Activated naive CD4-positive, alpha-beta T cell treated with anti-CD3 and anti-CD28 coated beads, Interleukin-2, amount 10 ng/mL, durations not matched to agents 7 days and 5 days (primary cell): ENCODE data around the gene LCLAT1.

ENCODE experiments used
- CTCF ChIA-PET: fragments of 350-600 bp; sonication (Branson Sonifier 250); formaldehyde crosslinking; loops from one replicate; lab custom pipeline; 2021; ENCODE audit warnings: antibody characterized with exemption; lab: Charles Lee
- DNase-seq: peaks from one replicate; pipeline ENCODE4 v3.0.0-alpha.2; 2020
- H3K27ac Mint-ChIP-seq: one replicate; pipeline ENCODE4 v1.8.0; 2021; ENCODE audit warnings: mild to moderate bottlenecking, moderate library complexity, mixed read lengths
- H3K27me3 Mint-ChIP-seq: one replicate; pipeline ENCODE4 v1.8.0; 2021; ENCODE audit warnings: mild to moderate bottlenecking, mixed read lengths
- H3K36me3 Mint-ChIP-seq: one replicate; pipeline ENCODE4 v1.8.0; 2021; ENCODE audit warnings: mixed read lengths
- H3K4me1 Mint-ChIP-seq: one replicate; pipeline ENCODE4 v1.8.0; 2021; ENCODE audit warnings: mixed read lengths
- H3K4me3 Mint-ChIP-seq: one replicate; pipeline ENCODE4 v1.8.0; 2021; ENCODE audit warnings: mild to moderate bottlenecking, moderate library complexity, mixed read lengths
- H3K9me3 Mint-ChIP-seq: one replicate; pipeline ENCODE4 v1.8.0; 2021; ENCODE audit warnings: mixed read lengths

LCLAT1 gene

DNA sequence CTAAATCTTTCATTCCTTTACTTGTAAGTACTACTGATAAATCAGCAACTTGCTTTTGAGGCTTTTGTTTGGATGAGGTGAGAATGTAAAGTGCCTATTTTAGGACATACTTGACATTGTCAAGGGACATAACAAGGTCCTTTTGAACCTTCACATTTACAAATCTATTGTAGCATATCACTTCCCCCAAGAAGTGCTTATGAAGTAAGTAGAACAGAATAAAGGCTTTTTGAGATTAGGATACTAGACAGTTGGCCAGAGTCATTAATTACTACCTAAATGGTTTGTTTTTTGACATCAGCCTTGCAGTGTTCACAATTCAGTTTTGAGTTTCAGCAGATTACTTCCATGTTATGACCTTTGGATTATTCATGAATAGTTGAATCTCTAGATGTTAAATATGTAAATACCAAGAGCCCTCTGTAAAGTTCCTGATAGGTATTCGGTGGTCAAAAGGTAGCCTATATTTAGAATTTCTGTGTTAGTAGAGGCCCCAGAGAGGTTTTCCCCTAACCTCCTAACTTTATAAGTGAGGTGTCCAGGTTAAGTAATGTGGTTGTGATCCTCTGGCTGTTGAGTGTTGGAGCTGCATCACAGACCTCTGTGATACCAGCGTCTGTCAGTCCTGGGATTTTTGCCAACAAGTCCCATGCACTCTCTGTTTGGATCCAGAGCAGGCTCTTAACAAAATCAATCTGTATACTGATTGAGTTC lies 67.2 kb downstream of the LCLAT1 start:
- H3K27ac Mint-ChIP-seq, result no peak overlapping the region

DNA sequence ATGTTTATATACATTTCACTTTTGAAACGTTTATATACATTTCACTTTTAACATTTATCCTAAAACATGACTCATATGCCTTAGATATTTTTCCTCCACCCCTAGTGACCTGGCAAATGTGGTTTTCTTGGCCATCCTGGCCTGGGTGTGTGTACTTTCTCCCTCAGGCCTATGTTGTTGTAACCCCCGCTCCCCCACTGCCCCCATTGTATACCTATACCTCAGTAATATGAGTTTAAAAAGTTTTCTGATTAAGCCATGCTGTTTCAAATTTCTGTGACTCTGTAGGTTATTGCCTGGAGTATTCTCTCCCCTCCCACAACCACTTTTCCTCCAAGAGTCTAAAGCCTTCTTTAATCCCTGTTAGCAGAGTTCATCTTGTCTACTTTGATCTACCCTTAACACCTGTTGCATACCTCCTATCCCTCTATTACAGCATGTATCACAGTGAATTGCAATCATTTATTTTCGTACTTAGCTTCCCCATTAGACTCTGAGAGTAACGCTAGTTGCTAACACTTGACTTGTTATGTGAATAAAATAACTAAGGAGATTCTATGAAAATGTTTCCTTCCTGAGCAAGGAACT lies 67.9 kb downstream of the LCLAT1 start:
- H3K27me3 Mint-ChIP-seq, result no peaks in the 10 kb centered on the region
- H3K4me1 Mint-ChIP-seq, result no peaks in the 10 kb centered on the region
- no peak overlapping the region for H3K4me3 Mint-ChIP-seq
- CTCF ChIA-PET, result interaction anchor here (1.1 kb wide), 1 partner anchor 9 kb away, joined by 3 read pairs; no protein-coding TSS in a partner anchor
- peaks cover 18% of the 10 kb centered on the region for H3K36me3 Mint-ChIP-seq
- H3K27ac Mint-ChIP-seq, result no peak overlapping the region
- peaks cover 28% of the 10 kb centered on the region for H3K9me3 Mint-ChIP-seq
- DNase-seq, result no peak

More for the DNA sequence above, 67.2 kb downstream of the LCLAT1 start:
- Mint-ChIP-seq H3K9me3 (peaks cover 21% of the 10 kb centered on the region), H3K27me3 (no peaks in the 10 kb centered on the region), H3K4me3 (no peak overlapping the region), H3K4me1 (no peaks in the 10 kb centered on the region), H3K36me3 (peaks cover 12% of the 10 kb centered on the region)
- CTCF ChIA-PET, result no interaction called here
- no peak for DNase-seq

DNA sequence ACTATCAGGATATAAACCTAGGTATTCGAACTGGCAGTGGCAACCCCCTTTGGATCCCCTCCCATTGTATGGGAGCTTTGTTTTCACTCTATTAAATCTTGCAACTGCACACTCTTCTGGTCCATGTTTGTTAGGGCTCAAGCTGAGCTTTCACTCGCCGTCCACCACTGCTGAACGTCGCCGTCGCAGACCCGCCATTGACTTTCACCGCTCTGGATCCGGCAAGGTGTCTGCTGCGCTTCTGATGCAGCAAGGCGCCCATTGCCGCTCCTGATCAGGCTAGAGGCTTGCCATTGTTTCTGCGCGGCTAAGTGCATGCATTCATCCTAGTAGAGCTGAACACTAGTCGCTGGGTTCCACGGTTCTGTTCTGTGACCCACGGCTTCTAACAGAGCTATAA lies 69.1 kb downstream of the LCLAT1 start:
- no peaks in the 10 kb centered on the region for H3K4me1 Mint-ChIP-seq
- H3K27me3 Mint-ChIP-seq, result no peaks in the 10 kb centered on the region
- CTCF ChIA-PET, result interaction anchor here (0.6 to 1.1 kb wide), 2 partner anchors 10 to 307 kb away, joined by 3 read pairs; no protein-coding TSS in a partner anchor
- peaks cover 29% of the 10 kb centered on the region for H3K9me3 Mint-ChIP-seq
- peaks cover 20% of the 10 kb centered on the region for H3K36me3 Mint-ChIP-seq
- H3K4me3 Mint-ChIP-seq, result no peak overlapping the region
- H3K27ac Mint-ChIP-seq, result no peak overlapping the region
- DNase-seq, result no peak

DNA sequence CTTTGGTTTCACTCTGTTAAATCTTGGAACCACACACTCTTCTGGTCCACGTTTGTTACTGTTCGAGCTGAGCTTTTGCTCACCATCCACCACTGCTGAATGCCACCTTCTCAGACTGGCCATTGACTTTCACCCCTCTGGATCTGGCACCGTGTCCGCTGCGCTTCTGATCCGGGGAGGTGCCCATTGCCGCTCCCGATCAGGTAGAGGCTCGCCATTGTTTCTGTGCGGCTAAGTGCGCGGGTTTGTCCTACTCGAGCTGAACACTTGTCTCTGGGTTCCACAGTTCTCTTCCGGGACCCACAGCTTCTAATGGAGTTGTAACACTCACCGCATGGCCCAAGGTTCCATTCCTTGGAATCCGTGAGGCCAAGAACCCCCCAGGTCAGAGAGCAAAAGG lies 72.8 kb downstream of the LCLAT1 start:
- peaks cover 23% of the 10 kb centered on the region for H3K36me3 Mint-ChIP-seq
- CTCF ChIA-PET, result no interaction called here
- no peaks in the 10 kb centered on the region for H3K4me1 Mint-ChIP-seq
- H3K9me3 Mint-ChIP-seq, result peaks cover 29% of the 10 kb centered on the region
- H3K27me3 Mint-ChIP-seq, result no peaks in the 10 kb centered on the region
- H3K4me3 Mint-ChIP-seq, result no peak overlapping the region
- no peak for DNase-seq
- H3K27ac Mint-ChIP-seq, result no peak overlapping the region

DNA sequence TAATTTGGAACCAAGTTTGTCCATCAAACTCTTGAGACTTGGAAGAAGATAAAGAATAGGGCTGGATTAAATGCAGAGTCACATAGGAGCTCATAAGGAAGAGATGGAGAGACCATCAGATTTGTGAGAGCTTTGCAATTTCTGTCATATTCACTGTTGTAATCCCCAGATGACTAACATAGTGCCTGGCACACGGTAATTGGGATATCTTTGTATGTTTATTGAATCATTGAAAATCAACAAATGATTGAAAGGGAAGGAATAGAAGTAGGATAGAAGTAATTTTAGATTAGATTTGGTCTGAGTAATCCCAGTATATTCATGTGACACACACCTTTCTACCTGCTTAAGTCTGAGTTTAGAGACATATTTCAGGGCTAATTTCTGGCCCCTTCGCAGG lies 75.4 kb downstream of the LCLAT1 start:
- H3K4me3 Mint-ChIP-seq, result no peak overlapping the region
- H3K27me3 Mint-ChIP-seq, result no peaks in the 10 kb centered on the region
- DNase-seq, result no peak
- no peak overlapping the region for H3K27ac Mint-ChIP-seq
- H3K36me3 Mint-ChIP-seq, result peaks cover 32% of the 10 kb centered on the region
- no peaks in the 10 kb centered on the region for H3K4me1 Mint-ChIP-seq
- CTCF ChIA-PET, result interaction anchor here (1.2 to 1.3 kb wide), 2 partner anchors 18 to 189 kb away, joined by 3 to 5 read pairs; no protein-coding TSS in a partner anchor
- H3K9me3 Mint-ChIP-seq, result peaks cover 26% of the 10 kb centered on the region

DNA sequence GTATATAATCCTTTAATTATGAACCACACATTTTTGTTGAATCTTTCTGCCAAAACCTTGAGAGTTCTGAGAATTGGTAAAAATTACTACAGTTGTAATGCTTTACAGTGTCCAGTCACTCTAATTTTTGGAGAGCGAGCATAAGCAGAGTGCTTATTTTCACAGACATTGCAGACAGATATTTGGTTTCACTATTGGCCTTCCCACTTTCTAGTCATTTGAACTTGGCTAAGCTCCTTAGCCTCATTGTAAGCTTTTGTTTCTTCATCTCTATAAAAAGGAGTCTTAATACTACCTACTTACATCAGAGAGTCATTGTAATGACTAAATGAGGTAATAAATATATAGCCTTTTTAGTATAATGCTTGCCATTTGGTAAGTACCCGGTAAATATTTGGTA lies 80.4 kb downstream of the LCLAT1 start:
- peaks cover 12% of the 10 kb centered on the region for H3K36me3 Mint-ChIP-seq
- H3K27me3 Mint-ChIP-seq, result no peaks in the 10 kb centered on the region
- no peak for DNase-seq
- peaks cover 2% of the 10 kb centered on the region for H3K9me3 Mint-ChIP-seq
- CTCF ChIA-PET, result interaction anchor here (1.5 kb wide), 1 partner anchor 184 kb away, joined by 3 read pairs; no protein-coding TSS in a partner anchor
- no peak overlapping the region for H3K4me3 Mint-ChIP-seq
- no peaks in the 10 kb centered on the region for H3K4me1 Mint-ChIP-seq
- H3K27ac Mint-ChIP-seq, result no peak overlapping the region

DNA sequence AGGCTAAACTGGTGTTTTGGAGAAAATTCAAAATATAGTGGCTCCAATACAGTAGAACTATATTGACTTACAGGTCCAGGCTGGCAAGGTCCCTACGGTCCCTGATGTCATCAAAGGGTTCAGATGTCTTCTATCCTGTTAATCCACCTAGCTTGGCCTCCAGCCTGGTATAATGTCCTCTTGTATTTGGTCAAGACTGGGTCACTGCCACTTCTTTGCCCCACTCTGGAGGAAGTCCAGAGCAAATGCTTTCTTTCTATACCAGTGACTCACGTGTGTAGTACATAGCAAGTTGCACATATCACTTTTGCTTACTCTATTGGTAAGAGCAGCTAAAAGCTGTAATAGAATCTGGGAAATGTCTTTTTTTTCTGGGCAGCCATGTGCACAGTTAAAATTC lies 80.8 kb downstream of the LCLAT1 start:
- CTCF ChIA-PET, result interaction anchor here (1.5 kb wide), 1 partner anchor 184 kb away, joined by 3 read pairs; no protein-coding TSS in a partner anchor
- Mint-ChIP-seq H3K27me3 (no peaks in the 10 kb centered on the region), H3K4me1 (no peaks in the 10 kb centered on the region), H3K36me3 (peaks cover 14% of the 10 kb centered on the region), H3K4me3 (no peak overlapping the region), H3K27ac (no peak overlapping the region), H3K9me3 (peaks cover 2% of the 10 kb centered on the region)
- DNase-seq, result no peak

DNA sequence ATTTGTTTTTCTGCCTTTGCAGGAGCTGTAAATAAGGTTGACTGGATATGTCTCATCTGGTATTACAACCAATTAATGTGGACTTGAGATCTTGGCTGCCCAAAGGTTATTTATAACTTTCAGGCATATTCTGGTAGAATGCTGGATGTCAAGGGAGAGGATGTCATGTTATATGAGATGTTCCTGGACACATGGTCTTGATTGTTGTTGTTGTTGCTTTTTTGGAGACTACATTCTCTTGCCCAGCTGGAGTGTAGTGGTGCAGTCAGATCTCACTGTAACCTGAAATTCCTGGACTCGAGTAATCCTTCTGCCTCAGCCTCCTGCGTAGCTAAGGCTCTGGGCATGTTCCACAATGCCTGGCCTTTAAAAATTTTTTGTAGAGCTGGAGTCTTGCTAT lies 83.3 kb downstream of the LCLAT1 start:
- H3K36me3 Mint-ChIP-seq, result peaks cover 32% of the 10 kb centered on the region
- DNase-seq, result no peak
- CTCF ChIA-PET, result no interaction called here
- no peaks in the 10 kb centered on the region for H3K27me3 Mint-ChIP-seq
- H3K27ac Mint-ChIP-seq, result no peak overlapping the region
- no peaks in the 10 kb centered on the region for H3K4me1 Mint-ChIP-seq
- H3K9me3 Mint-ChIP-seq, result peaks cover 4% of the 10 kb centered on the region
- H3K4me3 Mint-ChIP-seq, result no peak overlapping the region

DNA sequence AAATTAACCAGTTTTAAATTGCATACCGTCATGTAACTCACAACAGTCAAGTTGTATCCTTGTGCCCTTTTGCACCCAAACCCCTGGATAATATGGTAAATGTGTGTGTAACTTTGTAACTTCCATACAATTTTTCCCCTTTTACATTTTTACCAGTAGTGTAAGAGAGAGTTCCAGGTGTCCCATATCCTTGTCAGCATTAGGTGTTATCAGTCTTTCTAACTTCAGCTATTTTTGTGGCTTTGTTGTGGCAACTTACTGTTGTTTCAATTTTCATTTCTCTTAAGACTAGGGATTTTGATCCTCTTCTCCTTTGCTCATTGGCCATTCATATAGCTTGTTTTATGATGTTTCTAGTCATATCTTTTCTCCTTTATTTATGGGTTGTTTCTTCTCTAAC lies 94.6 kb downstream of the LCLAT1 start:
- H3K9me3 Mint-ChIP-seq, result peaks cover 4% of the 10 kb centered on the region
- no peak overlapping the region for H3K4me3 Mint-ChIP-seq
- no peaks in the 10 kb centered on the region for H3K27me3 Mint-ChIP-seq
- H3K36me3 Mint-ChIP-seq, result peaks cover 15% of the 10 kb centered on the region
- H3K4me1 Mint-ChIP-seq, result peaks cover 8% of the 10 kb centered on the region
- H3K27ac Mint-ChIP-seq, result no peak overlapping the region
- CTCF ChIA-PET, result interaction anchor here (1.0 kb wide), 1 partner anchor 39 kb away, joined by 3 read pairs; no protein-coding TSS in a partner anchor
- no peak for DNase-seq

DNA sequence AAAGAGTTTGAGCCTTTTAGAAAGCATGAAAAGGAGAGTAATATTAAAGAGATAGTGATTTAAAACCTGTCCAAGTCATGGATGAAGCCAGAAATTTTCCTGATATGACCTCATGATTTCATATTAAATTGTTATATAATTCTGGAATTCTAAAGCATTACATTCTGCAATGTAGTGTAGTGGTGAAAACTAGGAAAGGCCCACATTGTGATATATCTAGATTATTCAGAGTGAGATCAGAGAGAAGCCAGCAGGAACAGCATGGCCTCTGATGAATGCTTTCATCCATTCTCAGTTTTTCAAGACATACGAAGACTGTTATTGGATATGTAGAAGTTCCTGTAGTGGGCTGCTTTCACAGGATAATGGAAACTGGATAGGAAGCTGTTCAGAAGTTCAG lies 98.8 kb downstream of the LCLAT1 start:
- H3K9me3 Mint-ChIP-seq, result peaks cover 2% of the 10 kb centered on the region
- peaks cover 8% of the 10 kb centered on the region for H3K4me1 Mint-ChIP-seq
- no peak overlapping the region for H3K4me3 Mint-ChIP-seq
- H3K27ac Mint-ChIP-seq, result no peak overlapping the region
- CTCF ChIA-PET, result no interaction called here
- DNase-seq, result no peak
- peaks cover 13% of the 10 kb centered on the region for H3K36me3 Mint-ChIP-seq
- H3K27me3 Mint-ChIP-seq, result no peaks in the 10 kb centered on the region

DNA sequence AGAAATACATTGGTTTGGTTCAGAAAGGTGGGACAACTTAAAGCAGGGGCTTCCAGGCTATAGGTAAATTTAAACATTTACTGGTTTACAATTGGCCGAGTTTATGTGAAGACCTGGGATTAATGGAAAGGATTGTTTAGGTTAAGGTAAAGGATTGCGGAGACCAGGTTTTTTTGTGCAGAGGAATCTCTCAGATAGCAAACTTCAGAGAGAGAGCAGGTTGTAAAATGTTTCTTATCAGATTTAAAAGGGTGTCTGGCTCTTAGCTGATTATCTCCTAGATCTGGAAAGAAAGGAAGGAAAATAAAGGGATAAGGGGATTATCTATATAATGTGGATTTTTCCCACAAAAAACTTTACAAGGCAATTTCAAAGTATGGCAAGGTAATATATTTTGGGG lies 101.3 kb downstream of the LCLAT1 start:
- Mint-ChIP-seq H3K4me1 (no peaks in the 10 kb centered on the region), H3K4me3 (no peak overlapping the region), H3K27ac (no peak overlapping the region), H3K27me3 (no peaks in the 10 kb centered on the region), H3K36me3 (peaks cover 5% of the 10 kb centered on the region), H3K9me3 (peaks cover 2% of the 10 kb centered on the region)
- CTCF ChIA-PET, result interaction anchor here (0.7 kb wide), 1 partner anchor 9 kb away, joined by 3 read pairs; no protein-coding TSS in a partner anchor
- DNase-seq, result no peak

DNA sequence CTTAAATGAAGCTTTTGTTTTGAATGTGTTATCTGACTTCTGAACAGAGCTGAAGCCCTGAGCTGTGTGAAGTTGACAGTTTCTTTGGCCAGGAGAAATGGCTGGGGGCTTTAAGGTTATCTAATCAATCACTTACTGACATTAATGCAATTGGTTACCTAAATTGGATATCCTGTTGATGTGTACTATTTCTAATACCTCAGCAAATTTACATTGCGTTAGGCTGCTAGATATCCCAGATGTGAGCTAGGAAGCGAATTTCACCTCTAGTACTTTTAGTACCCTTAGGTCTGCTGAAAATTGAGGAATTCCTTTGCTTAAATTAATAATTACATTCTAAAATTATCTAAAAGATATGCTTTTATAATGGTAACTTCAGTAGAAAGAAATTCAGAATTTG lies 102.0 kb downstream of the LCLAT1 start:
- CTCF ChIA-PET, result interaction anchor here (0.7 kb wide), 1 partner anchor 10 kb away, joined by 3 read pairs; no protein-coding TSS in a partner anchor
- no peaks in the 10 kb centered on the region for H3K27me3 Mint-ChIP-seq
- peaks cover 5% of the 10 kb centered on the region for H3K36me3 Mint-ChIP-seq
- H3K9me3 Mint-ChIP-seq, result peaks cover 2% of the 10 kb centered on the region
- no peaks in the 10 kb centered on the region for H3K4me1 Mint-ChIP-seq
- H3K27ac Mint-ChIP-seq, result no peak overlapping the region
- no peak overlapping the region for H3K4me3 Mint-ChIP-seq
- DNase-seq, result no peak

DNA sequence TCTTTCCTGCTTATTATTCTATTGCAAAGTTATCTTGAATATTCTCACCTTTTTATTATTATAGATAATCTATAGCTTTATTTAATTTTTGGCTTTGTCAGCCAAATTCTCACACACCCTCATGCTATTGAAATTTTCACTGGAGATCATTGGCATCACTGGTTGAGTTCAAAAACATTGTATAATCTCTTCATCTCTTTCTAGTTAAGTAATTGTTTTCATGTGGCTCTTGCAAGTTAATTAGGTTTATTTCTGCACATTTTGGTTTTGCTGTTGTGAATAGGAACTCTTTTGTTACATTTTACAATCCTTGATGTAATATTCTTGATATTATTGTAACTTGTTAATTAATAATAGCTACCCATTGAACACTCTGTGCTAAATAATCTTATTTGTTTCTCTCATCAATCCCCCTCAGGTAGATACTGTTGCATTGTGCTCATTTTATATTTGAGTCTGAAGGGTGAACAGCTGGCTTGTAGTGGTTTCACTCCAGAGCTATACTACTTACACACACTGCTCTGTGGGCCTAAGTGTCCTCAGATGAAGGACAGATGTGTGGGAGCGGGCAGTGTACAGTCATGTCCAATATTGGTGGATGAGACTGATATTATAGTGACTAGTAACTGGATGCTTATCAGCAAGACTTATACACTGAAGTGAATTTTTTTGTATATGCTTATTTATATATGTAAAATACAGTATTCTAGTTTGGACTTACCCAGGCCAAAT lies 112.7 kb downstream of the LCLAT1 start:
- H3K27ac Mint-ChIP-seq, result no peak overlapping the region
- no peak overlapping the region for H3K4me3 Mint-ChIP-seq
- DNase-seq, result no peak
- H3K36me3 Mint-ChIP-seq, result peaks cover 9% of the 10 kb centered on the region
- CTCF ChIA-PET, result interaction anchor here (0.9 kb wide), 1 partner anchor 94 kb away, joined by 3 read pairs; no protein-coding TSS in a partner anchor
- H3K27me3 Mint-ChIP-seq, result no peaks in the 10 kb centered on the region
- H3K9me3 Mint-ChIP-seq, result no peaks in the 10 kb centered on the region
- no peaks in the 10 kb centered on the region for H3K4me1 Mint-ChIP-seq

DNA sequence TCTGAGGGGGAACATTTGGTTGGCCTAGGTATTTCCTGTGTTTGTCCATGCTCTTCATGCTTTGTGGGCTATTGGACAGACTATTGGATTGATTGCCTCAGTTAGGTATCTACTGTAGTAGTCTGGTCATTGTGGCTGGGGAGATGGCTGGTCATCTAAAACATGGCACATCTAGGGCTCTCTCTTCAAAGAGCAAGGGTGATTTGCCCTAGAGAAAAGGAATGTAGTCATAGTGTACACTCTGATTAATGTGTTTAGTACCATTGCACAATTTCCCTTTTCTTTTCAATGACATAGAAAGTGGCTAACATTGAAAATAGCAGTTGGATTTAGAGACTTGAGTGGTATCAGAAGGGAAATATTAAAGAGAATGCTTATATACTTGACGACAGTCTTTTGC lies 114.3 kb downstream of the LCLAT1 start:
- H3K36me3 Mint-ChIP-seq, result peaks cover 9% of the 10 kb centered on the region
- H3K9me3 Mint-ChIP-seq, result no peaks in the 10 kb centered on the region
- no peak for DNase-seq
- H3K4me3 Mint-ChIP-seq, result no peak overlapping the region
- no peaks in the 10 kb centered on the region for H3K4me1 Mint-ChIP-seq
- CTCF ChIA-PET, result no interaction called here
- H3K27ac Mint-ChIP-seq, result no peak overlapping the region
- no peaks in the 10 kb centered on the region for H3K27me3 Mint-ChIP-seq
